LNCaP clone FGC (cell line): ENCODE results near the gene KIF5C.

Experiments
- DNase-seq: peaks from one replicate; pipeline ENCODE4 v3.0.0-alpha.2; 2011; ENCODE audit warnings: low read depth
- H3K4me3 ChIP-seq: 2 replicates; pipeline ENCODE4 v1.5.1; 2011; ENCODE audit warnings: mild to moderate bottlenecking, low read depth, low read length, control low read depth
- TF ChIP-seq, protein P1 (sequence below): IDR thresholded peaks from 2 replicates; pipeline ENCODE4 v1.5.1; 2012; ENCODE audit warnings: mild to moderate bottlenecking; ENCODE audit not compliant: control insufficient read depth, insufficient read depth; ENCODE audit errors: extremely low read depth

KIF5C gene

GRCh38 chr2:148981324-148981723 lies 106.3 kb downstream of the KIF5C start:
- DNase-seq: no peak
- no peak overlapping the region for H3K4me3 ChIP-seq
- TF ChIP-seq, protein P1, sequence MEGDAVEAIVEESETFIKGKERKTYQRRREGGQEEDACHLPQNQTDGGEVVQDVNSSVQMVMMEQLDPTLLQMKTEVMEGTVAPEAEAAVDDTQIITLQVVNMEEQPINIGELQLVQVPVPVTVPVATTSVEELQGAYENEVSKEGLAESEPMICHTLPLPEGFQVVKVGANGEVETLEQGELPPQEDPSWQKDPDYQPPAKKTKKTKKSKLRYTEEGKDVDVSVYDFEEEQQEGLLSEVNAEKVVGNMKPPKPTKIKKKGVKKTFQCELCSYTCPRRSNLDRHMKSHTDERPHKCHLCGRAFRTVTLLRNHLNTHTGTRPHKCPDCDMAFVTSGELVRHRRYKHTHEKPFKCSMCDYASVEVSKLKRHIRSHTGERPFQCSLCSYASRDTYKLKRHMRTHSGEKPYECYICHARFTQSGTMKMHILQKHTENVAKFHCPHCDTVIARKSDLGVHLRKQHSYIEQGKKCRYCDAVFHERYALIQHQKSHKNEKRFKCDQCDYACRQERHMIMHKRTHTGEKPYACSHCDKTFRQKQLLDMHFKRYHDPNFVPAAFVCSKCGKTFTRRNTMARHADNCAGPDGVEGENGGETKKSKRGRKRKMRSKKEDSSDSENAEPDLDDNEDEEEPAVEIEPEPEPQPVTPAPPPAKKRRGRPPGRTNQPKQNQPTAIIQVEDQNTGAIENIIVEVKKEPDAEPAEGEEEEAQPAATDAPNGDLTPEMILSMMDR: no peak

DNA sequence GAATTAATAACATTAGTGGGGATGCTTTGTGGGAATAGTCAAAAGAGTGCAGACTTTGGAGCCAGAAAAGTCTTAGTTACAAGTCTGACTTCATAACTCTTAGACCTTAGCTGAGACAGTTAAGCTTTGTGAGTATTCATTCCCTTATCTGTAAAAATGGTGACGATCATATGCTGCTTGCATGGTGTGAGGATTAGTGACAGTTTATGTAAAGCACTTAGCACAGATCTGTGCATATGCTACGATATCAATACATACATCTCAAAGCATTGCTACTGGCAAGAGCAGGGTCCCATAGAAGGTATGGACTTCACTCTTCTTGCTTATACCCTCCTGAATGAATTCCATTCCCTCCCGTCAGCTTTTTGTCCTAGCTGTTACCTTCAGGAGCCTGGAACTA lies 106.8 kb downstream of the KIF5C start:
- DNase-seq: no peak
- H3K4me3 ChIP-seq: no peak overlapping the region
- TF ChIP-seq, protein P1: no peak

- no peak overlapping the region for H3K4me3 ChIP-seq
- TF ChIP-seq, protein P1: no peak
- DNase-seq: no peak
Measured at GRCh38 chr2:148982282-148982681, 107.3 kb downstream of the KIF5C start.

DNA sequence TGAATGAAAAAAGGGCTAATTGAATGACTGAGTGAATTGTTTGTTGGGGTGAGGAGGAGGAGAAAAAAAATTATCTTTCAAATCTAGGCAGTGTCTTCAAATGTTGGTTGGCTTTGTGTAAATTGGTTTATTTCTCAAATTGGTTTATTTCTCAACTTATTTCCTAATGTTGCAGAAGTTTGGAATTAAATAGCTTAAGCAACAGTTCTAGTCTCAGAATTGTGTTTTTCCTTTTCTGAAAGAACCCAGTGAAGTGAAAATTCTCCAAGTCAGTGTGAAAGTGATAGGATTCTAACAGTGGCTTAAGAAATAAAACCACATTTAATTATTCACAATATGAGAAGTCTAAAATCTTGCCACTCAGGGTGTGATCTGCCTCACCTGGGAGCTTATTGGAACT lies 108.9 kb downstream of the KIF5C start:
- TF ChIP-seq, protein P1: no peak
- no peak overlapping the region for H3K4me3 ChIP-seq
- no peak for DNase-seq

DNA sequence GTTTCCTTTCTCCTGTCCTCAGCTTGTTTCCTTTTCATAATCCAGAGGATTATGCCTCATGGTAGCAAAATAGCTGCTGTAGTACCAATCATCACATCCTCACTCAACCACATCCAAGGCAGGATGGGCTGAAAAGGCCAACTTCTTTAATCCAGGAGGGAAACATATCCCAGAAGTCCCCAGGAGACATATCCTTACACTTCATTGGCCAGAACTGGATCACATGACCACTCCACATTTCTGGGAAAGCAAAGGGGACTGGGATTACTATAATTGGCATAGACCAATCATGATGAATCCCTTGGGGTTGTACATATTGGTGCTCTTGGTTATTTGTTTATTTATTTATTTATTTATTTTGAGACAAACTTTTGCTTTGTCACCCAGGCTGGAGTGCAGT lies 109.4 kb downstream of the KIF5C start:
- H3K4me3 ChIP-seq: no peak overlapping the region
- TF ChIP-seq, protein P1: no peak
- no peak for DNase-seq

GRCh38 chr2:148987286-148987685 lies 112.3 kb downstream of the KIF5C start:
- DNase-seq: no peak
- no peak overlapping the region for H3K4me3 ChIP-seq
- TF ChIP-seq, protein P1: no peak

- TF ChIP-seq, protein P1: no peak
- no peak for DNase-seq
- H3K4me3 ChIP-seq: no peak overlapping the region
Measured at GRCh38 chr2:148988337-148988736, 113.3 kb downstream of the KIF5C start.
